ENCODE results near the gene CARS2. TPM values are rescaled to one million over a fixed set of nuclear protein-coding genes. Genes with fewer than 3 reads are reported as not detected.

The CARS2 gene
- total RNA-seq, 1 experiment from 2014 or later, result 31.9 TPM

DNA sequence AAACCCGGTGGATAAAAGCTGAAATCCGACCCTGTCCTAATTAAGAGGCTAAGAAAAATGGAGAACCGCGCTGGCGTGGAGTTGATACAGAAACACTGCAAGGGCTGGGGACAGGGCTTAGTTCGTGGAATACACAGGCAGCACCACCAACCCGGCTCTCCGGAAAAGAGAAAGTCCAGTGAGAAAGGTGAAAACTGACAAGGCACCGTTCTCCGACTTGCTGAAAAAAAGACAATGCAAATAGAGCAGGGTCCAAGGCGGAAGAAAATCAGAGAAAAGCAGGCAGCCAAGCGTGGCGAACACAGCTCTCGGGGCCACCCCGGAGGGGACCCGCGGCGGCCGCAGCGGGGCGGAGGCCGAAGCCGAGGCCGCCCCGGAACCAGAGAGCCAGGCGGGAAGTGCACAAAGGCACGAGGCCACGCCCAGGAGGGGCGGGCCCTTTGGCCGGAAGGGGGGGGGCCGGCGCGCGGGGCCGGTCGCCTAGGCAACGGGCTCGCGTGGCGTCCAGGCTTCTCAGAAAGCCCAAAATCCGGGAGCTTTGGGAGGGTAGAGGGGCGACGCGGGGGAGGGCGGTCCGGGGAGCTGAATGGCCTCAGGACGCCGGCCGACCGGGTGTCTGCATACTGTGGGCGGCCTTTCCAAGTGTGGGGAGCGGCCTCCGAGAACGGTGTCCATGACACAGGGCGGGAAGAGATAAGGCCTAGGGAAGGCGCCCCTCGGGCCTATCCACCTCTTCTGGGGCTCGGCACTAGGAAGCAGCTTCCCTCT is 6.3 kb upstream of the CARS2 start:
- ATAC-seq, result peak; percentile 59
- peak overlapping the region; percentile 98 for H3K27ac ChIP-seq (ENCODE audit: low read length)
- ChIA-PET POLR2A (interaction anchor here (0.6 to 0.7 kb wide), 4 partner anchors 11 to 556 kb away, joined by 3 to 15 read pairs (median 3); no protein-coding TSS in a partner anchor), CTCF (no interaction called here)
- peaks cover 9% of the 10 kb centered on the region; the same call in 1 of the 2 replicates for H3K36me3 ChIP-seq (ENCODE audit: control insufficient read depth, insufficient read depth, low read length)
- no peaks in the 10 kb centered on the region for H3K9me3 ChIP-seq (ENCODE audit: control insufficient read depth, insufficient read depth, low read depth, low read length)
- in situ Hi-C loops (cut with HindIII; ENCODE audit: low pct_unique_long_range_greater_than_20kb, low sequenced_read_pairs), result no loop called here
- H3K4me1 ChIP-seq (ENCODE audit: control insufficient read depth, insufficient read depth, low read length), result no peaks in the 10 kb centered on the region; the same call in 1 of the 2 replicates
- no TSS peak for BruUV-seq (replicated peaks)
- H3K4me3 ChIP-seq (ENCODE audit: low read depth in 2 of 2, low read length in 2 of 2), result peak overlapping the region; percentile 74 to 81
- H3K27me3 ChIP-seq (ENCODE audit: control insufficient read depth, insufficient read depth, low read length), result no peaks in the 10 kb centered on the region
- no peak for DNase-seq (ENCODE audit: low read depth, low spot score)
- TF ChIP-seq SIN3A (IDR thresholded peaks at IDR 0.05; ENCODE audit: borderline replicate concordance, insufficient read depth, low read depth, low read length) (peak; percentile 53; the same call in 1 of the 2 replicates), POLR2AphosphoS5 (IDR thresholded peaks at IDR 0.05; ENCODE audit: low read depth, low read length) (peak; percentile 83), TCF7L2 (IDR thresholded peaks at IDR 0.05; ENCODE audit: low read depth, low read length) (no peak)
- TF ChIP-seq, protein P1, sequence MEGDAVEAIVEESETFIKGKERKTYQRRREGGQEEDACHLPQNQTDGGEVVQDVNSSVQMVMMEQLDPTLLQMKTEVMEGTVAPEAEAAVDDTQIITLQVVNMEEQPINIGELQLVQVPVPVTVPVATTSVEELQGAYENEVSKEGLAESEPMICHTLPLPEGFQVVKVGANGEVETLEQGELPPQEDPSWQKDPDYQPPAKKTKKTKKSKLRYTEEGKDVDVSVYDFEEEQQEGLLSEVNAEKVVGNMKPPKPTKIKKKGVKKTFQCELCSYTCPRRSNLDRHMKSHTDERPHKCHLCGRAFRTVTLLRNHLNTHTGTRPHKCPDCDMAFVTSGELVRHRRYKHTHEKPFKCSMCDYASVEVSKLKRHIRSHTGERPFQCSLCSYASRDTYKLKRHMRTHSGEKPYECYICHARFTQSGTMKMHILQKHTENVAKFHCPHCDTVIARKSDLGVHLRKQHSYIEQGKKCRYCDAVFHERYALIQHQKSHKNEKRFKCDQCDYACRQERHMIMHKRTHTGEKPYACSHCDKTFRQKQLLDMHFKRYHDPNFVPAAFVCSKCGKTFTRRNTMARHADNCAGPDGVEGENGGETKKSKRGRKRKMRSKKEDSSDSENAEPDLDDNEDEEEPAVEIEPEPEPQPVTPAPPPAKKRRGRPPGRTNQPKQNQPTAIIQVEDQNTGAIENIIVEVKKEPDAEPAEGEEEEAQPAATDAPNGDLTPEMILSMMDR (IDR thresholded peaks at IDR 0.05), result no peak
- intact Hi-C loops (cut with micrococcal nuclease; ENCODE audit: unreplicated experiment), result no loop called here

DNA sequence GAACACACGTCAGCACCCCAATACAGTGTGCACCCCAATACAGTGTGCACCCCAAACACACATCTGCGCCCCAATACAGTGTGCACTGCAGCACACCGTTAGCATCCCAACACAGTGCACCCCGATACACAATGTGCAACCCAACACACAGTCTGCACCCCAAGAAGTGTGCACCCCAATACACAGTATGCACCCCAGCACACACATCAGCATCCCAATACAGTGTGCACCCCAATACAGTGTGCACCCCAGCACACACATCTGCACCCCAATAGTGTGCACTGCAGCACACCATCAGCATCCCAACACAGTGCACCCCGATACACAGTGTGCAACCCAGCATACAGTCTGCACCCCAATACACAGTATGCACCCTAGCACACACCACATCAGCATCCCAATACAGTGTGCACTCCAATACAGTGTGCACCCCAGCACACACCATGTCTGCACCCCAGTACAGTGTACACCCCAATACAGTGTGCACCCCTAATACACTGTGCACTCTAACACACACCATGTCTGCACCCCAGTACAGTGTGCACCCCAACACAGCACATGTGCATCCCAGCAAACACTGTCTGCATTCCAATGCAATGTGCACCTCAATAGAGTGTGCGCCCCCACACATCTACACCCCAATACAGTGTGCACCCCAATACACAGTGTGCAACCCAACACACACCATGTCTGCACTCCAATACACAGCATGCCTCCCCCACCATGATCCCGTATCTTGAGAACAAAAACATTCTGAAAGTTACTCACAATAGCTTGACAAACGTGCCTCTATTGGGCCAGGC is 855 bp upstream of the CARS2 start:
- H3K4me3 ChIP-seq (ENCODE audit: low read depth in 2 of 2, low read length in 2 of 2), result peak overlapping the region; percentile 61 to 62
- BruUV-seq (replicated peaks), result no TSS peak
- intact Hi-C loops (cut with micrococcal nuclease; ENCODE audit: unreplicated experiment), result no loop called here
- no peak for TF ChIP-seq TCF7L2 (IDR thresholded peaks at IDR 0.05; ENCODE audit: low read depth, low read length)
- TF ChIP-seq, protein P2, sequence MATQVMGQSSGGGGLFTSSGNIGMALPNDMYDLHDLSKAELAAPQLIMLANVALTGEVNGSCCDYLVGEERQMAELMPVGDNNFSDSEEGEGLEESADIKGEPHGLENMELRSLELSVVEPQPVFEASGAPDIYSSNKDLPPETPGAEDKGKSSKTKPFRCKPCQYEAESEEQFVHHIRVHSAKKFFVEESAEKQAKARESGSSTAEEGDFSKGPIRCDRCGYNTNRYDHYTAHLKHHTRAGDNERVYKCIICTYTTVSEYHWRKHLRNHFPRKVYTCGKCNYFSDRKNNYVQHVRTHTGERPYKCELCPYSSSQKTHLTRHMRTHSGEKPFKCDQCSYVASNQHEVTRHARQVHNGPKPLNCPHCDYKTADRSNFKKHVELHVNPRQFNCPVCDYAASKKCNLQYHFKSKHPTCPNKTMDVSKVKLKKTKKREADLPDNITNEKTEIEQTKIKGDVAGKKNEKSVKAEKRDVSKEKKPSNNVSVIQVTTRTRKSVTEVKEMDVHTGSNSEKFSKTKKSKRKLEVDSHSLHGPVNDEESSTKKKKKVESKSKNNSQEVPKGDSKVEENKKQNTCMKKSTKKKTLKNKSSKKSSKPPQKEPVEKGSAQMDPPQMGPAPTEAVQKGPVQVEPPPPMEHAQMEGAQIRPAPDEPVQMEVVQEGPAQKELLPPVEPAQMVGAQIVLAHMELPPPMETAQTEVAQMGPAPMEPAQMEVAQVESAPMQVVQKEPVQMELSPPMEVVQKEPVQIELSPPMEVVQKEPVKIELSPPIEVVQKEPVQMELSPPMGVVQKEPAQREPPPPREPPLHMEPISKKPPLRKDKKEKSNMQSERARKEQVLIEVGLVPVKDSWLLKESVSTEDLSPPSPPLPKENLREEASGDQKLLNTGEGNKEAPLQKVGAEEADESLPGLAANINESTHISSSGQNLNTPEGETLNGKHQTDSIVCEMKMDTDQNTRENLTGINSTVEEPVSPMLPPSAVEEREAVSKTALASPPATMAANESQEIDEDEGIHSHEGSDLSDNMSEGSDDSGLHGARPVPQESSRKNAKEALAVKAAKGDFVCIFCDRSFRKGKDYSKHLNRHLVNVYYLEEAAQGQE (IDR thresholded peaks at IDR 0.05; ENCODE audit: insufficient read depth in 1 of 2, low read depth in 2 of 2, low read length in 1 of 2), result no peak
- TF ChIP-seq, protein P1 (IDR thresholded peaks at IDR 0.05), result no peak
- TF ChIP-seq POLR2AphosphoS5 (IDR thresholded peaks at IDR 0.05; ENCODE audit: low read depth, low read length), result no peak
- TF ChIP-seq SIN3A (IDR thresholded peaks at IDR 0.05; ENCODE audit: borderline replicate concordance, insufficient read depth, low read depth, low read length), result no peak
- no peaks in the 10 kb centered on the region for H3K27me3 ChIP-seq (ENCODE audit: control insufficient read depth, insufficient read depth, low read length)
- DNase-seq (ENCODE audit: low read depth, low spot score) (no peak), ATAC-seq (no peak)
- ChIA-PET POLR2A (interaction anchor here (0.6 kb wide), 2 partner anchors 155 to 920 kb away, joined by 3 to 8 read pairs; partner anchors contain the start of gene IRS2), CTCF (no interaction called here)
- no peaks in the 10 kb centered on the region for H3K9me3 ChIP-seq (ENCODE audit: control insufficient read depth, insufficient read depth, low read depth, low read length)
- peaks cover 5% of the 10 kb centered on the region for H3K4me1 ChIP-seq (ENCODE audit: control insufficient read depth, insufficient read depth, low read length)
- H3K27ac ChIP-seq (ENCODE audit: low read length), result peak overlapping the region; percentile 61
- in situ Hi-C loops (cut with HindIII; ENCODE audit: low pct_unique_long_range_greater_than_20kb, low sequenced_read_pairs), result no loop called here
- H3K36me3 ChIP-seq (ENCODE audit: control insufficient read depth, insufficient read depth, low read length), result no peaks in the 10 kb centered on the region
